GM18861 (cell line): Measurements from ENCODE around the gene RBMS3.
"Not testable (repeated sequence)": the region's sequence is repeated elsewhere in the genome, so short reads cannot be mapped to it uniquely, and the experiment has no call there.

ENCODE experiments used
- ATAC-seq: cut with Tn5 transposase; IDR thresholded peaks from one replicate; pipeline ENCODE4 v1.9.1; 2021; ENCODE audit not compliant: unreplicated experiment

RBMS3 gene

DNA sequence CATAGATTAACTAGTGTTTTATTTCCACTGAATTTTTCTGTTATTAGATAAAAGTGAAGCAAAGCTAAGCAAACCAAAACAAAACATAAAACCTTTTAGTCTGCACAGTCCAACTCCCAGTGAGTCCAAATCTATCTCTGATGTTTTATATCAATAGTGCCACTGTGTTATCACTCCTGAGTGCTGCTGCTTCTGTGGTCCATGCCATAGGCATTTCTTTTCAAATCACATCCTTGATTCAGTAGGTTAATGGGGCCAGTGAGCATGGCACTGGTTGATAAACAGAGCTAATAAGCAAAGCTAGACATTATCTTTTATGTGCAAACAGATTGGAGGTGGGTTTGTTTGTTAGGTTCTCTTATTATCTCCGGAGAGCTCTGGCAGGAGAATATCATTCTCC, 30.0 kb downstream of the RBMS3 start:
- ATAC-seq = no peak

- ATAC-seq = no peak
Measured at GRCh38 chr3:29311795-29312194, 30.9 kb downstream of the RBMS3 start.

DNA sequence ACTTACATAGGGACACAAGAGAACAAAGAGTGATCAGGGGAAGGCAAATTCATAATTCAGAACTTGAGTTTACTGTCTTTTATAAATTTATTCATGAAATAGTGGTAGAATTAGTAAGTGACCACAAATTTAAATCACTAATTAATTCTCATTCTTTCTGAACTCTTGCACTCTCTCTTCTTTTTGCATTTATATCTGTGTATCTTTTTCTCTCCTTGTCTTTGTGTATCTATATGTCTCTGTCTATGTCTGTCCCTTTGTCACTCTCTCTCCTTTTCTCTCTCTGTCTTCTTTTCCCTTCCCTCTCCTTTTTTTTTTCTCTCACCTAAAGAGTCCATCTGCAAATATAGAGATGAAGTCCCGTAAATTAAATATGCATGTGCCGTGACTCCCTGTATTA, 31.5 kb downstream of the RBMS3 start:
- ATAC-seq = no peak

- no peak for ATAC-seq
Measured at GRCh38 chr3:29312960-29313452, 32.1 kb downstream of the RBMS3 start.

DNA sequence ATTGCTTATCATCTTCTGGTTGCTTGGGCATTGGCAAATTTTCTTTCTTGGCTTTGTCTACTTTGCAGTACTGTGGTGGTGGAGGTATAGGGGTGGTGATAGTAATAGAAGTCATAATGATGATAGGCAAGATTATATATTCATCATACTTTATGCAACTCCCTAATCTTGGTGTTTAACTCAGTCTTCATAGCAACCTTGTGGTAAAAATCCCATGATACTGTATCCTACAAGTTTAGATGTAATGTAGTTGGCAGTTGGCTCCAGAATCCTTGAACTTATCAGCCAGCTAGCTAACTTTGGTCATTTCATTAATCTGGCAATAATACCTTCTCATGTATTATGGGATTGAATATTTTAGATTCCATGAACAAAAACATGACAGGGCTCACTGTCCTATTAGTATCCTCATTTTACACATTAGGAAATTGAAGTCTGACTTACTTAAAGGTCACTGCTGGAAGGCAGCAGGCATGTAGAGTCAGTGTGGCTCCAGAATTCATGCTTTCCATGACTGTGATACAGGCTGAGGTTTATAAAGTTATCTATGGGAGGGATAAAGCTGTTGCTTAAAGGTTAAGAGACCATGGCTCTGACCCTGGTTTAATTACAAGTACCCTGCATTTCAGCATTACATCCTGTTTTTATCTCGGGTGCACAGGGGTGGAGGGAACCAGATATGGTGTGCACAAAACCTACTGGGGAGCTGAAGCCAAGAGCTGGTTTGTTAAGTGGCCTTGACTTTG, 33.3 kb downstream of the RBMS3 start:
- no peak for ATAC-seq

GRCh38 chr3:29314727-29315088, 33.8 kb downstream of the RBMS3 start:
- no peak for ATAC-seq

DNA sequence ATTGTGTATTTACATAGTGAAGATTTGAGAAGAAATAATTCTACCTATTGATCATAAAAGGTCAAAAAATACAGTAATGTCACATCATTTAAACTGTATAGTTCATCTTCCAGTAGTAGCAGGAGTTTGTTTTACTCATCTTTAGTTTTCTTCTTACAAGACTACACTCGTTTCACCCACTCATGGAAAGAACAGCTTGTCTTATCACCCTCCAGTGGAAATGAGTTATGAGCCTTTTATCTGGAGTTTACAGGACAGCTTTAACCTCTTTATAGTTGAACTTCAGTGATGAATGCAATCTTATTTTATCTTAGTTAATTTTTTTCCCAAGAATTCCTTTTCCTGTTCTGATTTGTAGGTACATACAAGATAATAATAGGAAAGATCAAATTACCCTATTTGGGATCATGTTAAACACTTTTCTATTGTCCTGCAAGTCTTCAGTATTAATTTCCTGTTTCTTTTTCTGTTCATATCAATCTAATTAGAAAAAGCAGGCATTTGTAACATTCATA, 36.8 kb downstream of the RBMS3 start:
- ATAC-seq = no peak

DNA sequence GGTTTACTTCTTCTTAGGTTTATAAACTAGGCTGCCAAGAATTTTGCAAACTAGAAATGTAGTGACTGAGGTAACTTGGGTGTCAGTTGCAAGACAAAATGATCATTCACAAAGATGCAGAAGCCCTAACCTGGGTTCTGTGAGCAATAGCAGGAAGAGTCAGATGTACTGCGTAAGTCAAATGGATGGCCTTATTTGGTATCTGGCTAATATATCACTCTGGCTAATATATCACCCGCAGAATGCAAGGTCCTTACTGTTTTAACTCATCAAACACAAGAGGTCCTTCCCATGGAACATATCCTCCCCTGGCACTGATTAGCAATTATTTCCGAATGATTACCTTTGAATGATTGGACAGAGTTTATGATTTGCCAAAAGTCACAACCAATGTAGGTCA, 37.4 kb downstream of the RBMS3 start:
- no peak for ATAC-seq

- ATAC-seq = peak; percentile 76
Measured at GRCh38 chr3:29319262-29319661, 38.4 kb downstream of the RBMS3 start.

DNA sequence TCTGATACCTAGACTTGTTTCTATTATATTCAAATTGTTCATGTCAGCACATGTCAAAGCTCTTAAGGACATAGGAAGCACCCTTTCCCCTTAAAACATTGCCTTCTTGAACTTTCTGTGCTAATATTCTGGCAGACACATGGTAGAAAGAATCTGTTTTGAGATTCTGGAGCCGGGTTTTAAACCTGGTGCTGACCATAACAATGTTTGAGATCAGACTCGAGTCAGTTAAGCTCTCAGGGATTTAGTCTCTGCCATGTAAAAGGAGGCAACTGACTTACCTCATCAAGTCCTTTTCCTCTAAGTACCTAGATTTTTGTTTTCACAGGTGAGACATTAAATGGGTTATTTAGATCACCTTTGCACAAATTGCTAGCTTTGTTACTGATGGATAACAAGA, 38.9 kb downstream of the RBMS3 start:
- ATAC-seq = no peak

- ATAC-seq = no peak
Measured at GRCh38 chr3:29322586-29322985, 41.7 kb downstream of the RBMS3 start.

GRCh38 chr3:29324180-29324651, 43.3 kb downstream of the RBMS3 start:
- peak; percentile 96 for ATAC-seq

- ATAC-seq = not testable (repeated sequence)
Measured at GRCh38 chr3:29326540-29326939, 45.7 kb downstream of the RBMS3 start.

DNA sequence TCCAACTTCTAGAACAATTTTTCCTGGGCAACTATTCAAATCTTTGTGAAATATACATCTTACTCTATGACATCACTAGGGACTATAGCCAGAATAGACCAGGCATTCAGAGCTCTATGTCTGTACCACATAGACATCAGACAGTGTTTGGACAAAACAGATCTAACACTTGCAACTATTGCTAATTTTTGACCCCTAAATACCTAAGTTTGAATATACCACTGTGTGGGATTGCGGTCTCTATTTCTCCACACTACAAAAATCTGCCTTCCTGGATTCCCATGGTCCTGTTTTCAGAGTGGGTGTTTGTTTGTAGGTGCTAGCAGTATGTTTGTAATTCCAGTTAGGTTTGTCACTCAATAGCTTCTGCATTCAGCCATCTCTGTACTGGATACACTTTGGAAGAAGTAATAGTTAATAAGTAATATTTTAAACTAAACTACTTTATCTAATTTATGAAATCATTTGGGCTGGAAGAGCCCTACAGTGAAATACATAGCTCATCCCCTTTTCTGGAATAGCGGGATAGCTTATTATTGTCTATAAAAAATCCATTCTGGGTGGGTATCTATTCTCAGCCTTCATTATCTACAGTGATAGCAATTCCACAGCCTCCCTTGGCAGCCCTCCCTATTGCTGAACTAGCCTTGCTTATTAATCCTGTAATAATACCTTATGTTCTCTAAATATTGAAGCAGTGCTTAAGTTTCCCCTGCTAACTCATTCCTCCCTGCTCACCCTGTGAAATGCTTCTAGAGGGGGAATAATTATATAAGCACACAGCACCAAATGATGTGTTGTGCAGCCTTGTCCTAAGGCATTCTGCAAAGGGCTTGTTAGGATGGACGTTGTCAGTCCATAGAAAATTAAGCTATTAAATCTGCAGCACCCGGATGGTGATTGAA, 49.4 kb downstream of the RBMS3 start:
- ATAC-seq = no peak

GRCh38 chr3:29331035-29331434, 50.2 kb downstream of the RBMS3 start:
- ATAC-seq = no peak

GRCh38 chr3:29331456-29332194, 50.8 kb downstream of the RBMS3 start:
- no peak for ATAC-seq

GRCh38 chr3:29332195-29332637, 51.3 kb downstream of the RBMS3 start:
- ATAC-seq = peak; percentile 50

GRCh38 chr3:29333576-29333975, 52.7 kb downstream of the RBMS3 start:
- no peak for ATAC-seq

DNA sequence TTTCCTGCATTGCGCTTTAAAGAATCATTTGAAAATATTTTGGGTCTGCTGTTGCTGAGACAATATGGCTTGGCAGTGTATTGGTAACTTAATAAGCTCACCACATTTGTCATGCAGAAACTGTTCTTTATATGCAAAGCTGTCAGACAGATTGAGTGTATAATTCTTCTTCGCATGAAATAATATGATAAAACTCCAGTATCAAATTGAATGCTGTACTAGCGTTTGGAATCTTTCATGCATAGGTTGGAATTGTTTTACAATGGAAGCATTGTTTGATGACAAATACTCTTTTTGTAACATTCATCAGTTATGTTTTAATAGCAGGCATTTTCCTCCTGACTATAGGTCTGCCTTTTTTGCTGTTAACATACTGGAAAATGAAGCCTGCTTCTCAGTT, 53.8 kb downstream of the RBMS3 start:
- no peak for ATAC-seq

- no peak for ATAC-seq
Measured at GRCh38 chr3:29335438-29335837, 54.6 kb downstream of the RBMS3 start.

DNA sequence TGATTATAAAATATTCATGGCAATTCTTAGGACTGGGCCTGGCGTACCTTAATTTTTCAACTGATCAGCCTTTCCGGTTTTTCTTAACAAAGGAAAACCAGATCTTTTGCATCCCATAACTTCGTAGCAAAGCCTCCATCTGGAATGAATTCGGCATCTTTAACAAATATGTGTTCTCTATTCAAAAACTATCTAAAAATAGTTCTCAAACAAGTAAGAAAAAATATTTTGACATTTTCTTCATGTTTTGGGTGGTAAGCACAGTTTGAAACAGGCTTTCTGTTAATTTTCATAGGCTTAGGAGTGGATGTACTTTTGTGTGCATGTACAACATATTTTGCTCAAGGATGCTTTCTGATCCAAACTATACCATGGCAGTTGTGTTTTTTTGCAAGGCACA, 55.1 kb downstream of the RBMS3 start:
- no peak for ATAC-seq
